ENCODE data around the gene ARPP21.

DNA sequence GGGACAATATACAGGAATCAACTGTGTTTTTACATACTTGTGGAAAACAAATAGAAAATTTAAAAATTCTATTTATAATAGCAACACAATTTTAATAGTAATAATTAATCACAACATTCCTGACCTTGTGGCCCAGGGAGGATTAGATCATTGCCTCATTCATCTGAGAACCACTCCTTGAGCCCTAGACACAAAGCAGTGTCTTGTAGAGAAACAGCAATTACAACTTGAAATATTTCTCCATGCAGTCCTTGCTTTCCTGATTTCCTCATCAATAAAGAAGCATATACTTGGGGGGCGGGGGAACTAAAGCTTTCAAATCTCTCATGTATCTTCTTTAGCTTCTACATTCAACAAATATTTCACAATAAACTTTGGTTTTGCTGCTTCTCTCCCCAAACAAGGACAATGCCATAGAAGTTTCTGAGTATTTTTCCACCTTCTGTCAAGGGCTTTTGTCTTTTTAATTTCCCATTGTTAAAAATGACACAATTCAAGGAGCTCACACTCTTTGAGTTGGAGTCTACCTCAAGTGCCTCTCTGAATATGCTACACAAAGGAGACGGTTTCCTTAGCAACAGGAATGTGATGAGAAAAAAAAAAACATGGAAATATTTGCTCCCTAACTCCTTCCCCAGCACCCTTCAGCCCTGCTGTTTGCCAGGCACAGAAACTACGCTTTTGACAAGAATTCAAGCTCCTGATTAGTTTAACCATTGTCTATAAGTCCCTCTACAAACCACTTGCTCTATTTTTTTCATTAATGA is 118.8 kb downstream of the ARPP21 start:
- no peak for TF ChIP-seq ATF1 (CRISPR knock-in tag; IDR thresholded peaks at IDR 0.05)
- TF ChIP-seq ESRRA (CRISPR knock-in tag; IDR thresholded peaks at IDR 0.05; ENCODE audit: borderline replicate concordance), result no peak
- TF ChIP-seq ZNF423 (CRISPR knock-in tag; IDR thresholded peaks at IDR 0.05), result no peak
- TF ChIP-seq, protein P1, sequence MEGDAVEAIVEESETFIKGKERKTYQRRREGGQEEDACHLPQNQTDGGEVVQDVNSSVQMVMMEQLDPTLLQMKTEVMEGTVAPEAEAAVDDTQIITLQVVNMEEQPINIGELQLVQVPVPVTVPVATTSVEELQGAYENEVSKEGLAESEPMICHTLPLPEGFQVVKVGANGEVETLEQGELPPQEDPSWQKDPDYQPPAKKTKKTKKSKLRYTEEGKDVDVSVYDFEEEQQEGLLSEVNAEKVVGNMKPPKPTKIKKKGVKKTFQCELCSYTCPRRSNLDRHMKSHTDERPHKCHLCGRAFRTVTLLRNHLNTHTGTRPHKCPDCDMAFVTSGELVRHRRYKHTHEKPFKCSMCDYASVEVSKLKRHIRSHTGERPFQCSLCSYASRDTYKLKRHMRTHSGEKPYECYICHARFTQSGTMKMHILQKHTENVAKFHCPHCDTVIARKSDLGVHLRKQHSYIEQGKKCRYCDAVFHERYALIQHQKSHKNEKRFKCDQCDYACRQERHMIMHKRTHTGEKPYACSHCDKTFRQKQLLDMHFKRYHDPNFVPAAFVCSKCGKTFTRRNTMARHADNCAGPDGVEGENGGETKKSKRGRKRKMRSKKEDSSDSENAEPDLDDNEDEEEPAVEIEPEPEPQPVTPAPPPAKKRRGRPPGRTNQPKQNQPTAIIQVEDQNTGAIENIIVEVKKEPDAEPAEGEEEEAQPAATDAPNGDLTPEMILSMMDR (IDR thresholded peaks at IDR 0.05), result no peak
- no peak for TF ChIP-seq CBFB (CRISPR knock-in tag; IDR thresholded peaks at IDR 0.05; ENCODE audit: low read depth)
- TF ChIP-seq ETV6 (CRISPR knock-in tag; IDR thresholded peaks at IDR 0.05), result no peak
- TF ChIP-seq, protein P2, sequence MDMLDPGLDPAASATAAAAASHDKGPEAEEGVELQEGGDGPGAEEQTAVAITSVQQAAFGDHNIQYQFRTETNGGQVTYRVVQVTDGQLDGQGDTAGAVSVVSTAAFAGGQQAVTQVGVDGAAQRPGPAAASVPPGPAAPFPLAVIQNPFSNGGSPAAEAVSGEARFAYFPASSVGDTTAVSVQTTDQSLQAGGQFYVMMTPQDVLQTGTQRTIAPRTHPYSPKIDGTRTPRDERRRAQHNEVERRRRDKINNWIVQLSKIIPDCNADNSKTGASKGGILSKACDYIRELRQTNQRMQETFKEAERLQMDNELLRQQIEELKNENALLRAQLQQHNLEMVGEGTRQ (CRISPR knock-in tag; IDR thresholded peaks at IDR 0.05), result no peak

Measured in WTC11 (cell line).